CD14-positive monocyte (primary cell): ENCODE results near the gene NFE2L3. TPM values are rescaled to one million over a fixed set of nuclear protein-coding genes. Genes with fewer than 3 reads are reported as not detected.

Experiments used
- DNase-seq, 3 donors: peaks; one replicate each; pipeline ENCODE4 v3.0.0-alpha.2; 2011 to 2022
- H2AFZ ChIP-seq: 2 replicates; pipeline ENCODE4 v1.6.0; 2012; ENCODE audit warnings: mild to moderate bottlenecking, low read depth, low read length, inconsistent platforms; ENCODE audit not compliant: insufficient read depth, poor library complexity, severe bottlenecking
- H3K27ac ChIP-seq, 2 donors: 1 replicate in 1 of 2; 2 replicates in 1 of 2; pipeline ENCODE4 v1.5.1; 2012 to 2013; ENCODE audit warnings: low read length in 2 of 2, control low read depth in 1 of 2, inconsistent platforms in 1 of 2, low read depth in 1 of 2, mild to moderate bottlenecking in 1 of 2
- H3K27me3 ChIP-seq, 2 donors: one replicate each; pipeline versions ENCODE4 v1.6.0 to v1.6.1; 2011 to 2013; ENCODE audit warnings: low read length in 2 of 2; ENCODE audit not compliant: control insufficient read depth in 2 of 2, insufficient read depth in 2 of 2
- H3K36me3 ChIP-seq, 2 donors: replicated peaks in 1 of 2; 1 replicate in 1 of 2; 2 replicates in 1 of 2; pipeline versions ENCODE4 v1.5.1 to v1.6.1; 2012 to 2013; ENCODE audit warnings: low read length in 2 of 2, control low read depth in 1 of 2, inconsistent platforms in 1 of 2, mild to moderate bottlenecking in 1 of 2; ENCODE audit not compliant: insufficient read depth in 2 of 2, control insufficient read depth in 1 of 2
- H3K4me1 ChIP-seq, 2 donors: 1 replicate in 1 of 2; 2 replicates in 1 of 2; pipeline versions ENCODE4 v1.5.1 to v1.6.1; 2012 to 2013; ENCODE audit warnings: low read length in 2 of 2, control low read depth in 1 of 2, inconsistent platforms in 1 of 2, mild to moderate bottlenecking in 1 of 2, moderate library complexity in 1 of 2; ENCODE audit not compliant: insufficient read depth in 2 of 2, control insufficient read depth in 1 of 2
- H3K4me2 ChIP-seq: replicated peaks from 2 replicates; pipeline ENCODE3; 2012; ENCODE audit warnings: low read length, moderate library complexity, mild to moderate bottlenecking; ENCODE audit not compliant: poor library complexity, severe bottlenecking; ENCODE audit errors: extremely low read depth
- H3K4me3 ChIP-seq, 3 experiments: fragments of 200-600 bp in 1 of 3; sonication (generic) in 1 of 3; replicated peaks in 1 of 3; 1 replicate in 2 of 3; 2 replicates in 1 of 3; pipeline ENCODE4 v1.5.1; 2011 to 2013; ENCODE audit warnings: low read length in 3 of 3, mild to moderate bottlenecking in 3 of 3, control low read depth in 2 of 3, low read depth in 2 of 3, inconsistent platforms in 1 of 3, moderate library complexity in 1 of 3
- H3K79me2 ChIP-seq: 2 replicates; pipeline ENCODE4 v1.6.0; 2012; ENCODE audit warnings: mild to moderate bottlenecking, control low read depth, inconsistent platforms, low read length, moderate library complexity; ENCODE audit not compliant: insufficient read depth
- H3K9ac ChIP-seq: 2 replicates; pipeline ENCODE4 v1.6.0; 2017; ENCODE audit warnings: low read length, mild to moderate bottlenecking; ENCODE audit not compliant: insufficient read depth, poor library complexity, severe bottlenecking
- H3K9me3 ChIP-seq, 2 donors: replicated peaks in 1 of 2; 1 replicate in 1 of 2; 2 replicates in 1 of 2; pipeline versions ENCODE4 v1.5.1 to v1.6.1; 2012 to 2013; ENCODE audit warnings: low read length in 2 of 2, control low read depth in 1 of 2; ENCODE audit not compliant: control insufficient read depth in 1 of 2, insufficient read depth in 1 of 2
- H4K20me1 ChIP-seq: 2 replicates; pipeline ENCODE4 v1.6.0; 2012; ENCODE audit warnings: mild to moderate bottlenecking, low read length, control low read depth, moderate library complexity; ENCODE audit not compliant: insufficient read depth
- H3K27ac Mint-ChIP-seq, 7 donors: one replicate each; pipeline ENCODE4 v1.8.0; 2020; ENCODE audit warnings: mild to moderate bottlenecking in 7 of 7, mixed read lengths in 7 of 7, moderate library complexity in 6 of 7, inconsistent platforms in 2 of 7
- H3K27me3 Mint-ChIP-seq, 3 donors: one replicate each; pipeline ENCODE4 v1.8.0; 2021 to 2022; ENCODE audit warnings: low read depth in 3 of 3, mild to moderate bottlenecking in 3 of 3, mixed read lengths in 3 of 3, moderate library complexity in 3 of 3, inconsistent platforms in 1 of 3
- H3K36me3 Mint-ChIP-seq, 2 donors: one replicate each; pipeline ENCODE4 v1.8.0; 2020; ENCODE audit warnings: mixed read lengths in 2 of 2, inconsistent platforms in 1 of 2, mild to moderate bottlenecking in 1 of 2
- H3K4me1 Mint-ChIP-seq: one replicate; pipeline ENCODE4 v1.8.0; 2020; ENCODE audit warnings: mild to moderate bottlenecking, mixed read lengths
- H3K4me3 Mint-ChIP-seq, 2 donors: one replicate each; pipeline ENCODE4 v1.8.0; 2020; ENCODE audit warnings: mild to moderate bottlenecking in 2 of 2, mixed read lengths in 2 of 2, moderate library complexity in 1 of 2
- H3K9me3 Mint-ChIP-seq, 7 donors: one replicate each; pipeline ENCODE4 v1.8.0; 2020 to 2022; ENCODE audit warnings: mixed read lengths in 7 of 7, mild to moderate bottlenecking in 6 of 7, moderate library complexity in 6 of 7, inconsistent platforms in 2 of 7
- WGBS: methylation state at CpG from one replicate; pipeline ENCODE4 v1.1.5; 2013; ENCODE audit warnings: missing lambda C conversion rate; ENCODE audit not compliant: insufficient coverage; 5-methylcytosine and 5-hydroxymethylcytosine counted together
- intact Hi-C, 2 donors: fragments of 100-400 bp; cut with micrococcal nuclease; formaldehyde crosslinking; loops; one replicate each; pipeline versions ENCODE4 v1.15.0 to v1.15.1; 2023
- polyA plus RNA-seq, 3 donors: library from polyadenylated mRNA; depleted of rRNA in 1 of 3; unstranded in 2 of 3; stranded (reverse) in 1 of 3; fragments of 300-500 nt in 2 of 3; fragments of >200 nt in 1 of 3; fragmentation: Illumina TruSeq in 2 of 3; gene quantifications; 1 replicate in 2 of 3; 2 replicates in 1 of 3; pipeline ENCODE4 v1.2.3, GENCODE V29; 2012 to 2021
- TF ChIP-seq, protein P1 (sequence below): fragments of 200-600 bp; IDR thresholded peaks from one replicate; pipeline ENCODE4 v1.8.0; 2022; ENCODE audit warnings: antibody characterized with exemption, mild to moderate bottlenecking

NFE2L3 gene
- polyA plus RNA-seq, 3 donors: 4.4 to 17.2 (median 10.6) TPM

DNA sequence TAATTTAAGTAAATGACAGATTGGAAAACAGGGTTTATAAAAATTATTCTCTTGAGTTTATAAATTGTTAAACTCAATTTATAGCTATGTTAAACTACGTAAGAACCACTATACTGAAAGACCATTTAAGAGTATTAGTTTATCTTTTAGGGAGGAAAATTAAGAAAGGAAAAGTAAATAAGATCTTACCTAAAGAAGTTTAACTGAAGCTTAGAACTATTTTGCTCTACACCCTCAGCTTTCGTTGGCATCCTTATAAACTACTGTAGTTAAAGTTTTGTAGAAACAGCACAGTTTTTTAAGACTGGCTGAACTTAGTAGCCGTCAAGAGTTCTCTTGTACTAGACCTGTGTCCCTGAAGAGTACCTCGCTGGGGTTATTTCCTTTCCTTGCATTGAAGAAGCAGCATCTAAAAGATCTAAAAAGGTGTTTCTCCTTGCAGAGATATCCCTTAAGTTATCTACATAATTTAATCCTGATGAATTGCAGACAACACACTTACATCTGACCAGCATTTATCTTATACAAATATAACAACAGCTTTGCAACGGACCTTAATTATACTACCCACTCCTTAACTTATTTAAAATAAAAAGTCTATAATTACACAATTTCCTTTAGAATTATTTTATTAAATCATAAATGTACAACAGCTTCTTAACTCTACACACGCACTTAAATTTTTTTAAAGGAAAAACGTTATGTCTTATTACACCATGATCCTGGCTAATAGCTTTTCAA is 39.4 kb downstream of the NFE2L3 start:
- H3K27me3 Mint-ChIP-seq: no peaks in the 10 kb centered on the region
- H3K4me3 Mint-ChIP-seq: no peak overlapping the region

DNA sequence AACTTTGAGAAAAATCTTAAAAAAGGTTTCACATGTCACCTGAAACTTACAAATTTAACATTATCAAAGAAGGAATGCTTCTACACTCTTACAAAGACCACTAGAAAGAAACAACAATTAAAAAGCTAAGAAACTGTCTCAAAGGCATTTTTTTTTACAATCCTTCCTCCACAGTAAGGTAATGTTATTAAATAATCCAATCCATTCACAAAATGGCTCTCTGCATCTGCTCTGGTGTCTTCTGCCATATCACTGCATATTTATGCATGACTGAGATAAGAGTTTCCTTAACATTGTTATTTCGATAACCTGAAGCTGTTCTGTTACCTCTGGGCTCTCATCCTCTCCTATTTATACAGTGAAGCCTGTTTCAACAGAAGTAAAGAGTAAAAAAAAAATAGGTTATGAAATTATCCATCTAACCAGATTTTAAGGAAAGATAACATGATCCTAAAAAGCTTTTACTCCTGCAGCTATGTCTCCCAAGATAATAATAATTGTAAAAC is 40.0 kb downstream of the NFE2L3 start:
- Histone ChIP-seq H3K4me3 (no peak overlapping the region), H4K20me1 (peaks cover 100% of the 10 kb centered on the region), H3K4me1 (peaks cover 39 to 50% of the 10 kb centered on the region in 2 donors), H3K27me3 (no peaks in the 10 kb centered on the region), H3K79me2 (peaks cover 79% of the 10 kb centered on the region), H2AFZ (no peak overlapping the region), H3K27ac (no peak overlapping the region), H3K36me3 (peaks cover 82 to 89% of the 10 kb centered on the region in 2 donors), H3K9me3 (no peaks in the 10 kb centered on the region), H3K4me2 (no peak overlapping the region), H3K9ac (no peak overlapping the region)
- DNase-seq: no peak
- no peak overlapping the region for H3K4me3 Mint-ChIP-seq
- H3K27me3 Mint-ChIP-seq: no peaks in the 10 kb centered on the region
- TF ChIP-seq, protein P1, sequence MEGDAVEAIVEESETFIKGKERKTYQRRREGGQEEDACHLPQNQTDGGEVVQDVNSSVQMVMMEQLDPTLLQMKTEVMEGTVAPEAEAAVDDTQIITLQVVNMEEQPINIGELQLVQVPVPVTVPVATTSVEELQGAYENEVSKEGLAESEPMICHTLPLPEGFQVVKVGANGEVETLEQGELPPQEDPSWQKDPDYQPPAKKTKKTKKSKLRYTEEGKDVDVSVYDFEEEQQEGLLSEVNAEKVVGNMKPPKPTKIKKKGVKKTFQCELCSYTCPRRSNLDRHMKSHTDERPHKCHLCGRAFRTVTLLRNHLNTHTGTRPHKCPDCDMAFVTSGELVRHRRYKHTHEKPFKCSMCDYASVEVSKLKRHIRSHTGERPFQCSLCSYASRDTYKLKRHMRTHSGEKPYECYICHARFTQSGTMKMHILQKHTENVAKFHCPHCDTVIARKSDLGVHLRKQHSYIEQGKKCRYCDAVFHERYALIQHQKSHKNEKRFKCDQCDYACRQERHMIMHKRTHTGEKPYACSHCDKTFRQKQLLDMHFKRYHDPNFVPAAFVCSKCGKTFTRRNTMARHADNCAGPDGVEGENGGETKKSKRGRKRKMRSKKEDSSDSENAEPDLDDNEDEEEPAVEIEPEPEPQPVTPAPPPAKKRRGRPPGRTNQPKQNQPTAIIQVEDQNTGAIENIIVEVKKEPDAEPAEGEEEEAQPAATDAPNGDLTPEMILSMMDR: no peak
- intact Hi-C loops: loop anchor here (1.0 to 10.0 kb wide), 3 partner anchors 7 to 123 kb away; no protein-coding TSS in a partner anchor
- peaks cover 75 to 84% of the 10 kb centered on the region in 2 donors for H3K36me3 Mint-ChIP-seq
- no peaks in the 10 kb centered on the region for H3K9me3 Mint-ChIP-seq
- peaks cover 64% of the 10 kb centered on the region for H3K4me1 Mint-ChIP-seq
- H3K27ac Mint-ChIP-seq: peak overlapping the region in 2 of 7 donors; percentile 8 to 68
- WGBS: no CpG with 5 or more reads among the region's 1 CpG

More for the DNA sequence above, 39.4 kb downstream of the NFE2L3 start:
- Mint-ChIP-seq H3K36me3 (peaks cover 69 to 80% of the 10 kb centered on the region in 2 donors), H3K9me3 (no peaks in the 10 kb centered on the region), H3K4me1 (peaks cover 63% of the 10 kb centered on the region), H3K27ac (no peak overlapping the region)
- DNase-seq: no peak
- peaks cover 73% of the 10 kb centered on the region for H3K79me2 ChIP-seq
- peaks cover 75 to 83% of the 10 kb centered on the region in 2 donors for H3K36me3 ChIP-seq
- H3K9ac ChIP-seq: no peak overlapping the region
- H3K27ac ChIP-seq: no peak overlapping the region
- H2AFZ ChIP-seq: no peak overlapping the region
- H3K4me2 ChIP-seq: no peak overlapping the region
- TF ChIP-seq, protein P1: no peak
- H3K9me3 ChIP-seq: no peaks in the 10 kb centered on the region
- peaks cover 33 to 44% of the 10 kb centered on the region in 2 donors for H3K4me1 ChIP-seq
- H3K4me3 ChIP-seq: no peak overlapping the region
- intact Hi-C loops: loop anchor here (1.0 to 10.0 kb wide), 3 partner anchors 8 to 123 kb away; no protein-coding TSS in a partner anchor
- WGBS: 60% methylated on average over 1 of the region's 7 CpGs
- peaks cover 100% of the 10 kb centered on the region for H4K20me1 ChIP-seq
- H3K27me3 ChIP-seq: no peaks in the 10 kb centered on the region
